ENCODE measurements around the gene PTPRE.

DNA sequence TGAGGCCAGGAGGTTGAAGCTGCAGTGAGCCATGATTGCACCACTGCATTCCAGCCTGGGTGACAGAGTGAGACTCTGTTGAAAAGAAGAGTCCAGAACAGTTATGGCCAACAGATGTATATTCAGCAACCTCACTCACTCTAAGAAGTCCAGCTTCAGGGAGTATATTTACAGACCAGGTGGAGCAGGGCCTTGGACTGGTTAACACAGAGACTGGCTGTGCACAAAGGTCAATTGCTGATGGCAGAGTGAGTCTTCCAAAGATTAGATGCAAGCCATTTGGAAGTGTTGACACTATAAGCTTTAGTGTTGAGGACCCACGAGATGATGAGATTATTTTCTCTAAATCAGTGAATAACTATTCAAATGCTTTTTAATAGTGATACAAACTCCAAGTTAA lies 39.1 kb upstream of the PTPRE start:
- TF ChIP-seq, protein P1, sequence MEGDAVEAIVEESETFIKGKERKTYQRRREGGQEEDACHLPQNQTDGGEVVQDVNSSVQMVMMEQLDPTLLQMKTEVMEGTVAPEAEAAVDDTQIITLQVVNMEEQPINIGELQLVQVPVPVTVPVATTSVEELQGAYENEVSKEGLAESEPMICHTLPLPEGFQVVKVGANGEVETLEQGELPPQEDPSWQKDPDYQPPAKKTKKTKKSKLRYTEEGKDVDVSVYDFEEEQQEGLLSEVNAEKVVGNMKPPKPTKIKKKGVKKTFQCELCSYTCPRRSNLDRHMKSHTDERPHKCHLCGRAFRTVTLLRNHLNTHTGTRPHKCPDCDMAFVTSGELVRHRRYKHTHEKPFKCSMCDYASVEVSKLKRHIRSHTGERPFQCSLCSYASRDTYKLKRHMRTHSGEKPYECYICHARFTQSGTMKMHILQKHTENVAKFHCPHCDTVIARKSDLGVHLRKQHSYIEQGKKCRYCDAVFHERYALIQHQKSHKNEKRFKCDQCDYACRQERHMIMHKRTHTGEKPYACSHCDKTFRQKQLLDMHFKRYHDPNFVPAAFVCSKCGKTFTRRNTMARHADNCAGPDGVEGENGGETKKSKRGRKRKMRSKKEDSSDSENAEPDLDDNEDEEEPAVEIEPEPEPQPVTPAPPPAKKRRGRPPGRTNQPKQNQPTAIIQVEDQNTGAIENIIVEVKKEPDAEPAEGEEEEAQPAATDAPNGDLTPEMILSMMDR (conservative IDR thresholded peaks at IDR 0.05; ENCODE audit: low read length): no peak
- no peak for TF ChIP-seq EZH2phosphoT487 (IDR thresholded peaks at IDR 0.05; ENCODE audit: borderline replicate concordance)

Measured in Loucy (cell line).